Skeletal muscle tissue (tissue), 4 donors: ENCODE measurements around the gene RRAS2. TPM values are rescaled to one million over a fixed set of nuclear protein-coding genes. Genes with fewer than 3 reads are reported as not detected.
"Not testable (repeated sequence)": the region's sequence is repeated elsewhere in the genome, so short reads cannot be mapped to it uniquely, and the experiment has no call there.

Source experiments
- H3K27ac ChIP-seq: one replicate; pipeline ENCODE4 v1.7.0; 2013; ENCODE audit warnings: mild to moderate bottlenecking, low read depth, low read length, inconsistent platforms
- H3K27me3 ChIP-seq, 3 donors: one replicate each; pipeline ENCODE4 v1.7.0; 2013; ENCODE audit warnings: low read length in 3 of 3; ENCODE audit not compliant: control insufficient read depth in 3 of 3, insufficient read depth in 3 of 3
- H3K36me3 ChIP-seq, 3 donors: one replicate each; pipeline ENCODE4 v1.7.0; 2013; ENCODE audit warnings: low read length in 3 of 3; ENCODE audit not compliant: control insufficient read depth in 3 of 3, insufficient read depth in 3 of 3
- H3K4me1 ChIP-seq, 3 donors: one replicate each; pipeline ENCODE4 v1.7.0; 2013; ENCODE audit warnings: low read length in 3 of 3, mild to moderate bottlenecking in 3 of 3; ENCODE audit not compliant: control insufficient read depth in 3 of 3, insufficient read depth in 3 of 3
- H3K4me3 ChIP-seq, 3 donors: one replicate each; pipeline ENCODE4 v1.7.0; 2013; ENCODE audit warnings: low read length in 3 of 3
- H3K9ac ChIP-seq, 3 donors: one replicate each; pipeline ENCODE4 v1.7.0; 2013; ENCODE audit warnings: low read length in 3 of 3, mild to moderate bottlenecking in 3 of 3, moderate library complexity in 2 of 3, low read depth in 1 of 3
- H3K9me3 ChIP-seq, 3 donors: one replicate each; pipeline ENCODE4 v1.7.0; 2013; ENCODE audit warnings: low read length in 3 of 3; ENCODE audit not compliant: control insufficient read depth in 3 of 3
- total RNA-seq: library from RNA; depleted of rRNA; stranded (reverse); fragments of >200 nt; gene quantifications from one replicate; pipeline ENCODE4 v1.2.3, GENCODE V29; 2014
- donor health status: Osteomylitis.

Gene RRAS2
- total RNA-seq = 39.7 TPM

DNA sequence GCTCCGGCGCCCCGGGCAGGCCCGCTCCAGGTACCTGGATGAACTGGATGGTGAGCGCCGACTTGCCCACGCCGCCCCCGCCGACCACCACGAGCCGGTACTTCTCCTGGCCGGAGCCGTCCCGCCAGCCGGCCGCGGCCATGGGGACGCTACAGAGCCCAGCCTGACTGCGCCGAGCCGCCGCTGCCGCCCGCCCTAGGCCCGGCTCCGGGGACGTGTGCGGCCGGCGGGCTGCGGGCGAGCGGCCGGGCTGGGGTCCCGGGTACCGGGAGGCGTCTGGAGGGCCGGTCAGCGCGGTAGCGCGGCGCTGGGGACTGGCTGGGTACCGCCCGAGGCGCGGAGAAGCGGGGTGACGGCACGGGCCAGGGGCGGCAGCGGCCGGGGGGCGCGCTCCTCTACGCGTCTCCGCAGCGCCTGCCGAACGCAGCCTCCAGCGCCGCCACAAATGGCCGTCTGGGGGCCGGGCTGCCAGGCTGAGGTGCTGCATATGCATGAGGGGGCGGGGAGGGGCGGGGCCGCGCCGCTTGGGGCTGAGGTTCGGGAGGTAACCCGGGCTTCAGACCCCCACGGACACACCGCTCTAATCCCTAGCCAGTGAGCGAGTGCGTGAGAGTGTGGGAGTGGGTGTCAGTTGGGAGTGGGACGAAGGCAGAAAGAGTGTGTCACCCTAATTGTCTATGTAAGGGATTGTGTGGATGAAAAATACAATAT, at the start of gene RRAS2:
TSS of gene RRAS2 (minus strand) at position 455 of the 711 bp plus-strand sequence. CDS start at position 142, 313 bp downstream.
- Histone ChIP-seq H3K36me3 (no peaks in the 10 kb centered on the region), H3K9ac (peak within 1 kb of the TSS; percentile 63 to 91 (median 76)), H3K4me3 (peak within 1 kb of the TSS; percentile 66 to 80 (median 67)), H3K27ac (peak within 1 kb of the TSS; percentile 63), H3K9me3 (no peaks in the 10 kb centered on the region), H3K27me3 (no peaks in the 10 kb centered on the region), H3K4me1 (peaks cover 11 to 24% (median 12%) of the 10 kb centered on the region in 3 donors)

DNA sequence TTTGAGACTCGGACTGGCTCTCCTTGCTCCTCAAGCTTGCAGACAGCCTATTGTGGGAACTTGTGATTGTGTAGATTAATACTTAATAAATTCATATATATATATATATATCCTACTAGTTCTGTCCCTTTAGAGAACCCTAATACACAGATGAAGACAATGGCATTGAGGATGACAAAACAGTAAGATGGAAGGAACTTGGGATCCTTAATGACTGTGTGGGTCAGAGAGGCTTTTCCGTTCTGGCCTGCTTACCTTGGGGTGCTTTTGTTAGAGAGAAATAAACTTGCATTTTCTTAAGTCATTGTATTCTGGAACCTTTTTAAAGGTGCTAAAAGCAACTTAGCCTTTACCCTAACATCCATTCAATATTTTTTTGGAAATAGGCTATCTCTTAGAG, 49.6 kb upstream of the RRAS2 start:
- Histone ChIP-seq H3K27ac (no peak overlapping the region), H3K9me3 (no peaks in the 10 kb centered on the region), H3K4me1 (peaks cover 0 to 5% (median 1%) of the 10 kb centered on the region in 3 donors), H3K9ac (no peak overlapping the region), H3K4me3 (no peak overlapping the region), H3K27me3 (no peaks in the 10 kb centered on the region), H3K36me3 (no peaks in the 10 kb centered on the region)

DNA sequence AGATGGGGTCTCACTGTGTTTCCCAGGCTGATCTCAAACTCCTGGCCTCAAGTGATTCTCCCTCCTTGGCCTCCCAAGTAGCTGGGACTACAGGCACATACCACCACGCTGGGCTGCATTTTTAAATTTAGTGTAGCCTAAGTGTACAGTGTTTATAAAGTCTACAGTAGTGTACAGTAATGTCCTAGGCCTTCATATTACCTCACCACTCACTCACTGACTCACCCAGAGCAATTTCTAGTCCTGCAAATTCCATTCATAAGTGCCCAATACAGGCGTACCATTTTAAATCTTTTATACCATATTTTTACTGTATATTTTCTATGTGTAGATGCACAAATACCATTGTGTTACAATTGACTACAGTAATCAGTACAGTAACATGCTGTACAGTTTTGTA, 47.1 kb upstream of the RRAS2 start:
- not testable (repeated sequence) for H3K4me1 ChIP-seq, H3K4me3 ChIP-seq, H3K9ac ChIP-seq, H3K9me3 ChIP-seq, H3K27me3 ChIP-seq, H3K36me3 ChIP-seq, H3K27ac ChIP-seq

DNA sequence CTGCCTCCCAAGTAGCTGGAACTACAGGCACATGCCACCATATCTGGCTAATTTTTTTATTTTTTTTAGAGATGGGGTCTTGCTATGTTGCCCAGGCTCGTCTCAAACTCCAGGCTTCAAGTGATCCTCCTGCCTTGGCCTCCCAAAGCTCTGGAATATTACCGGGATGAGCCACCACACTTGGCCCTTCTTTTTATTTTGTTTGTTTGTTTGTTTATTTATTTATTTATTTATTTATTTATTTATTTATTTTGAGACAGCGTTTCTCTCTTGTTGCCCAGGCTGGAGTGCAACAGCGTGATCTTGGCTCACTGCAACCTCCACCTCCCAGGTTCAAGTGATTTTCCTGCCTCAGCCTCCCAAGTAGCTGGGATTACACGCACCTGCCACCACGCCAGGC, 44.5 kb upstream of the RRAS2 start:
- H3K4me3 ChIP-seq, H3K27ac ChIP-seq, H3K9ac ChIP-seq, H3K4me1 ChIP-seq, H3K36me3 ChIP-seq, H3K9me3 ChIP-seq, H3K27me3 ChIP-seq: not testable (repeated sequence)

DNA sequence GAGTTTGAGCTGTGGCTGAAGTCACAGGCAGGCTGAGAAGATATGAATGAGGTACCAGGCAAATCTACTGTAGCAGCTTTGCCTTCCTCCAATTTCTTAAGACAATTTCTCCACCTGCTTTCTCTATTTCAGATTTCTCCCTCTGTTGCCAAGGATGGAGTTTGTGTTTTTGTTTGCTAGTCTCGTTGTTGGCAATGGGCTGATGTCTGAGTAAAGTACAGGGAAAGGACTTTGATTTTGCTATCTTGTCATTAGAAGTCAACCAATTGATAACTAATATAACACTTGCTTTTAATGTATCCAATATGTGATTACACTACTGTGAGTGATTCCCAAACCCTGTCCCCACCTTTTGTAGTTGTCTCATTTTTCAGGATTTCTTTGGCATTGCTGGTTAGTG, 40.1 kb upstream of the RRAS2 start:
- H3K36me3 ChIP-seq = no peaks in the 10 kb centered on the region
- no peaks in the 10 kb centered on the region for H3K4me1 ChIP-seq
- H3K27me3 ChIP-seq = no peaks in the 10 kb centered on the region
- H3K4me3 ChIP-seq = no peak overlapping the region
- H3K9me3 ChIP-seq = no peaks in the 10 kb centered on the region
- no peak overlapping the region for H3K9ac ChIP-seq
- H3K27ac ChIP-seq = no peak overlapping the region

DNA sequence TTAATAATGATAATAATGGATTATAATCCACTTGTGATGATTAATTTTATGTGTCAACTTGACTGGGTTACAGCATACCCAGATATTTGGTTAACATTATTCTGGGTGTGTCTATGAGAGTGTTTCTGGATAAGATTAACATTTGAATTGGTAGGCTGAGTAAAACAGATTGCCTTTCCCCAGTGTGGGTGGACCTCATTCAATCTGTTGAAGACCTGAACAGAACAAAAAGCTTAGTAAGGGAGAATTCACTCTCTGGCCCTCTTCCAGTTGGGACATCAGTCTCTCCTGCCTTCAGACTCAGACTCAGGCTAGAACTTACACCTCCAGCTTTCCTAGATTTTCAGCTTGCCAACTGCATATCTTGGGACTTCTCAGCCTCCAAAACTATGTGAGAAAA, 37.3 kb upstream of the RRAS2 start:
- Histone ChIP-seq H3K9ac (no peak overlapping the region), H3K4me3 (no peak overlapping the region), H3K9me3 (no peaks in the 10 kb centered on the region), H3K4me1 (no peaks in the 10 kb centered on the region), H3K27ac (no peak overlapping the region), H3K36me3 (no peaks in the 10 kb centered on the region), H3K27me3 (no peaks in the 10 kb centered on the region)

DNA sequence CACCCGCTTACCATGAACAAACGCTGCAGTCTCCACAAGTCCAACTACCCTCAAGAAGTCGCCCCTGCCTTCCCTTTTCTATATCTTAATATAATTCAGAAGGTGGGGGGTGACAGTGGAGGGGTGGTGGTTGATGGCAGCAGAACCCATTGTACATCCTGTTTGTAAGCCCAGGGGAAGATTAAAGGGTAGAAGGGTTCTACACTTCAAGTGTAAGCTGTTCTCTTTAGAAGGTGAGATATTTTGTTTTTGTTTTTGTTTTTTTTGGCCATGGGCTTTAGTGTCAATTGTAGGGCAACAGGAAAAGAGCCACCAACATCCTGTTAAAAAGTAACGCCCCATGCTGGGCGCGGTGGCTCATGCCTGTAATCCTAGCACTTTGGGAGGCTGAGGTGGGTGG, 34.9 kb upstream of the RRAS2 start:
- H3K9me3 ChIP-seq = no peaks in the 10 kb centered on the region
- H3K4me3 ChIP-seq = no peak overlapping the region
- no peak overlapping the region for H3K9ac ChIP-seq
- no peaks in the 10 kb centered on the region for H3K36me3 ChIP-seq
- H3K4me1 ChIP-seq = no peaks in the 10 kb centered on the region
- no peaks in the 10 kb centered on the region for H3K27me3 ChIP-seq
- H3K27ac ChIP-seq = no peak overlapping the region

DNA sequence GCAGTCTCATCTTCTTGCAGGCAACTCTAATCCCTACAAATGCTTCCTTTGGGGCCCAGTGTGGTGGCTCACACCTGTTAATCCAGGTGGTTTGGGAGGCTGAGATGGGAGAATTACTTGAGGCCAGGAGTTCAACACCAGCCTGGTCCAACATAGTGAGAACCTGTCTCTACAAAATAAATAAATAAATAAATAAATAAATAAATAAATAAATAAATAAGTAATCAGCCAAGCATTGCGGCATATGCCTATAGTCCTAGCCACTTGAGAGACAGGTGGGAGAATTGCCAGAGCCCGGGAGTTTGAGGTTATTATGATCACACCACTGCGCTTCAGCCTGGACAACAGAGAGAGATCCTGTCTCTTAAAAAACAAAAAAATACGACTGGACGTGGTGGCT, 34.1 kb upstream of the RRAS2 start:
- Histone ChIP-seq H3K9ac (no peak overlapping the region), H3K27me3 (no peaks in the 10 kb centered on the region), H3K4me1 (no peaks in the 10 kb centered on the region), H3K27ac (no peak overlapping the region), H3K36me3 (no peaks in the 10 kb centered on the region), H3K4me3 (no peak overlapping the region), H3K9me3 (no peaks in the 10 kb centered on the region)

DNA sequence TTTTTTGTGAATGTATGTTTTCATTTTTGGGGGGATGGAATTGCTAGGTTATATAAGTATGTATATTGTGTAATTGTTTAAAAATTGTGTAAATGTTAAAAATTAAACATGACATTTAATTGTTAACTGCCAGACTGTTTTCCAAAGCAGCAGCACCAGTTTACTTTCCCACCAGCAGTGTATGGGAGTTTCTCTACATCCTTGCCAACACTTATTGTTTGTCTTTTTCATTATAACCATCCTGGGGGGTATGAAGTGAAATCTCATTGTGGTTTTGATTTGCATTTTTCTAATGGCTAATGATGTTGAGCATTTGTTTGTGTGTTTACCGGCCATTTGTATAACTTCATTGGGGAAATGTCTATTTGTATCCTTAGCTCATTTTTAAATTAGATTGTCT, 31.7 kb upstream of the RRAS2 start:
- Histone ChIP-seq H3K4me1 (no peaks in the 10 kb centered on the region), H3K4me3 (no peak overlapping the region), H3K27ac (no peak overlapping the region), H3K9ac (no peak overlapping the region), H3K27me3 (no peaks in the 10 kb centered on the region), H3K9me3 (no peaks in the 10 kb centered on the region), H3K36me3 (no peaks in the 10 kb centered on the region)

DNA sequence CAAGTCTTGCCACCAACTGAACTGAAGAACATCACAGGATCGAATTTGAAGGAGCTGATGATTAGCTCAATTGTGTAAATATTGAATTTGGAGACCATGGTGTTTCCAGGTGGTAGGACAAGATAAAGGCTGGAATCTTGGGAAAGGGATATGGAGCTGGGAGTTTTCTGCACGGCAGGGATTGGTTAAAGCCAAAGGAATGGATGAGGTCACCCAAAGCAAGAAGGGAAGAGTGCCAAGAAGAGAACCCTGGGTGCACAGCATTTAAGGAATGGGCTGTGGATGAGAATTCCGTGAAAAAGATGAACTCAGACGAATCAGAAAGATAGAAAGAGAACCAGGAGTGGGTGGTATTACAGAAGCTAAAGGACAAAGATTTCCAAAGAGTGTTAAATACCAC, 29.4 kb upstream of the RRAS2 start:
- no peaks in the 10 kb centered on the region for H3K9me3 ChIP-seq
- H3K4me1 ChIP-seq = no peaks in the 10 kb centered on the region
- H3K27me3 ChIP-seq = no peaks in the 10 kb centered on the region
- H3K36me3 ChIP-seq = no peaks in the 10 kb centered on the region
- H3K27ac ChIP-seq = no peak overlapping the region
- no peak overlapping the region for H3K4me3 ChIP-seq
- no peak overlapping the region for H3K9ac ChIP-seq
